Inferior parietal cortex (tissue), 1 donor: ENCODE results near the gene CEP170.
"Not testable (repeated sequence)": the region's sequence is repeated elsewhere in the genome, so short reads cannot be mapped to it uniquely, and the experiment has no call there.

Experiments used
- DNase-seq: peaks from one replicate; pipeline ENCODE4 v3.0.0-alpha.2; 2016; ENCODE audit errors: extremely low spot score

Gene CEP170

DNA sequence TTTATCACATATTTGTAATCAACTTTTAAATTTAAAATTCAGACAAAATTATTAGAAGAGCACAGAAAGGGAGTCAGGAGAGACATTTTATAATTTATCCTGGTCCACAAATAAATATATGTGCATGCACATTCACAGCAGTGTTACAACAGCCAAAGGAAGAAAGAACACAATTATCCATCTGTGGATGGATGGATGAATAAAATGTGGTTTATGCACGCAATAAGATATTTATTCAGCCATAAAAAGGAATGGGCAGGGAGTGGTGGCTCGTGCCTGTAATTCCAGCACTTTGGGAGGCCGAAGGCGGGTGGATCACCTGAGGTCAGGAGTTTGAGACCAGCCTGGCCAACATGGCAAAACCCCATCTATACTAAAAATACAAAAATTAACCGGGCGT, 77.3 kb downstream of the CEP170 start:
- not testable (repeated sequence) for DNase-seq

DNA sequence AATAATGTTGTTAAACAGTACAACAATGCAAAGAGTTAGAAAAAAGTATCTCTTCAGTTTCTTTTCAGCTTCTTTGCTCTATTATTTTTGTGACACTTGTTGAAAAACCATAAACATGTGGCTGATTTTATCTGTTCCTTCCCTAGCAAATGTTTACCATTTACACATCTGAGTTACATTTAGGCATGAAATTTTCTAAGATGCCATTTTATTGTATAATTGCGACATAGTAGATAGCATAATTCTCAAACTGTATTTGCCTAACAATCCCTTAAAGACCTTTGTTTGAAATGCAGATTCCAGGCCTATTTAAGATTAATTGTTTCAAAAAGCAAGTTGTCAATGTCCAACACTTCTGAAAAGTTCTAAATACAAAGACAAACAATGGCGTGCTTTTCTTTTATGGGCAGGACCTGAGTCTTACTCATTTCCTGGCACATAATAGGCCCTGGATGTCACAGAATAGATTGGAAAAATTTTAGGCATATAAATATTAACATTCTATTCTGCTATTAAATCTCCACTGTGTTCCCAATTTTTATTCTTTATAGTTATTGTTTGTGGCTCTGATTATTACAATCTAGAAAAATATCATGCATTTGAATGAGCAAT, 81.2 kb downstream of the CEP170 start:
- not testable (repeated sequence) for DNase-seq

DNA sequence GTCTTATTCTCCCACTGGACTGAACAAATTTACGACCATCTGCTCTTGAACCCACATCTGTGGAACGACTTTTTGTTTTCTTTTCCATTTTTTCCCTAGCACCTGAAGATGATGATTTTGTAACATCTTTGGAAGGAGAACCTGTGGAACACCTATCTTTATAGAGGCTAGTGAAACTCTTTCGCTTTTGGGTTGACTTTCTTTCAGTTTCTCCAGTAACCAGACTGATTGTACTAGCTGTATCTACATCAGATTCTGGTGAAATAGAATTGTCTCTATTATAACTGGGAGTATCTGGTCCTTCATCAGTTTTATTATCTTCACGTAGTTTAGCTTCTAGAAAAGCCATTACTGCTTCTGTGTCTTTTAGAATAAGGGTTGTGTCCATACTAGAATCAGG, 90.2 kb downstream of the CEP170 start:
- not testable (repeated sequence) for DNase-seq

DNA sequence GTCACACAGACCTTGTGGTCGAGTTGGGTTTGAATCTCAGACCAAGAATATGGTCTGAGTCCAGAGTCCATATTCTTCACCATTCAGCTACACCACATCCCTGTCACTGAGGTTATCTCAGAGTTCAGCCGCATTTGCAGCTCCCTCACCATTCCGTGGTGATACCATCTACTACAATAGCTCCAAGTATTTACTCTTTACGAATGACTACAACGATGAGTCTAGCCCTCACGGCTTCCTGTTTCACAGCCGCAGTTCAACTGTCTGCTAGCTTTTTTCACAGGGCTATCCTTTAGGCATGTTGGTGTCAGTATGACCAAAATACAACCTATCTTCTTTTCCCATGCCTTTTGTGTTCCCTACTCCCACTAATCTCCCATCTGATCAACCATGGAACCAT, 104.2 kb downstream of the CEP170 start:
- not testable (repeated sequence) for DNase-seq

DNA sequence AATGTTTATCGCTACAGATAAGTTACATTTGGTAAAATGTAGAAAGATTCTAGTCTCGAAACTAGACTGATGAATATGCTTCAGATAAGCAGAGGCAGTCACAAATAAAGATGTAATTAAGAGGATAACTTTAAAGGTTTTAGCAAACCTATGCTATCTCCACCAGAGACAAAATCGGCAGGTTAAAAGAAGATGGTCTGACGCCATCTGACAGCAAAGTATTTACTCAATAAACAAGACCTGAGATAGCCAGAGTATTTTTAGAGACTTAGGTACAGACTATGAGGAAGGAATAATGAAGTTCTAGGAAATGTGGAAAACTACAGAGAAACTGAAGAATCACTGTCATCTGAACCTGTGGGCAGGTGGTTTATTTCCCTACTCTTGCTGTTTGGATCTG, 106.0 kb downstream of the CEP170 start:
- DNase-seq: not testable (repeated sequence)

DNA sequence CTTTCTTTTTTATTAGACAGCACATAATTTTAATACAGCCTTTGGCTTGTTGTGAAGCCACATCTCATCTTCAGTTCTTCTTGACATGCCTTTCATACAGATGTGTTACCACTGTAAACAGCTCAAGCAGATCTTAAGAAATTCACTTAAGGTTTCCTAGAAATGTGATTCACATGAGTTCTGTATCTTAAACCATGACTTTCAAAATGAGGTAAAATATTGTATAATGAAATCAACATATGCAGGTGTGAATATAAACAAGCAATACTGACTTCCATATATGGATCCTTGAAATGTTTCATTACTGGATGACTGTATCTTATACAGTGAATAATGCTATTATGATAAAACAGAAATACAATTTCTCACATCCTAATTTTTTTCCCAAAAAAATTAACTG, 107.7 kb downstream of the CEP170 start:
- not testable (repeated sequence) for DNase-seq

DNA sequence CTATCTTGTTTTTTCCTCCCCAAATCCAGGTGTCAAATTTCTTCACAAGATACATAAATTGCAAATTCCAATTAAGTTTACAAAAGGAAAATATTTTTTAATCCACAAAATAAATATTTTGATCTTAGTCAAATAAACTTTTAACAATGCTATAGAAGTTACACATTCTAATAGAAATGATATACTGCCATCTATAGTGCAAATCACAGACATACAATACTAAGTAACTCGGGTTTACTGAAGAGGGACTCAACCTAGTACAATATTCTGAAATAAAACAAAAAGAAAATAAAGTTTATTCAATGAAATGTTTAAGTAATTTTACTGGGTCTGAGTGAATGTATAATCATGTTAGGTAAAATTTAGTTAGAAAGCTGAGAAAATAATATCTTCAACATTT, 114.6 kb downstream of the CEP170 start:
- DNase-seq: not testable (repeated sequence)

DNA sequence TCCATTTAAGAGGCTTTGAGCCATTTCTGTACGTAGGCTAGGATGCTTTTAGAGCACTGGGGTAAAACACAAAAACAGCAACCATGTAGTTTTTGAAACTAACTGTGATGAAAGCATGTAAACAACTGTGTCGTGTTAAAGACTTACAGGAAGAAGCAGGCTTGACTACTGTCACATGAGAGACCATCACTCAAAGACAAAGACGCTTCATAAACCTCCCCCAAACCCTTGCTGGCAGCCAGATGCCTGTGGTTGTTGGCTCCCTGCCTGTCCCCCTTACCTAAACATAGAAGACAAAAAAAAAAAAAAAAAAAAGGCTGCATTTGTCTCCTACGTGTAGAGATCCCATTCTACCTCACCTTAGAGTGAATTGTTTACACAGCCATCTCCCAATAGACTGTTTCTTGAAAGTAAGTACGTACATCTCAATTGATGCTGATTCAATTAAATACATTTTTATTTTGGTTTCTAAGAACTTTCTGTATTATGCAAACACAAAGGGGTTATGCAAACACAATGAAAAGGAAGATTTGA, 132.1 kb downstream of the CEP170 start:
- not testable (repeated sequence) for DNase-seq

DNA sequence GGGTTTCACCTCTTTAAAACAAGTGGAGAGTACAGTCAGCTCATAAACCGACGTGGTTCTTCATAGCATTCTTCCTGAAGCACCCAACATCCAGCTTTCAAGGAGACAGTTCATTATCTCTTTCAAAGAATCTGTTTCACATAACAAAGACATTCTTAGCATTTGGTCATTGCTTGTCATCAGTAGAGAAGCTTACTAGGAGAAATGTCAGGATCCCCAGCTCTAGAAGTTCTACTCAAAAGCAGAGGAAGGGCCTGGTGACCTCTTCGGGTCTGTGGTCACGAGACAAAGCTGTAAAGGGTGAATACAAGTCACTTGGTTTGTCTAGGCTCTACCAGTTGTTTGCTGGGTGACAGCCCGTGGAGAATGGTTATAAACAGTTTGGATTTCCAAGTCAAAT, 133.1 kb downstream of the CEP170 start:
- DNase-seq: not testable (repeated sequence)

DNA sequence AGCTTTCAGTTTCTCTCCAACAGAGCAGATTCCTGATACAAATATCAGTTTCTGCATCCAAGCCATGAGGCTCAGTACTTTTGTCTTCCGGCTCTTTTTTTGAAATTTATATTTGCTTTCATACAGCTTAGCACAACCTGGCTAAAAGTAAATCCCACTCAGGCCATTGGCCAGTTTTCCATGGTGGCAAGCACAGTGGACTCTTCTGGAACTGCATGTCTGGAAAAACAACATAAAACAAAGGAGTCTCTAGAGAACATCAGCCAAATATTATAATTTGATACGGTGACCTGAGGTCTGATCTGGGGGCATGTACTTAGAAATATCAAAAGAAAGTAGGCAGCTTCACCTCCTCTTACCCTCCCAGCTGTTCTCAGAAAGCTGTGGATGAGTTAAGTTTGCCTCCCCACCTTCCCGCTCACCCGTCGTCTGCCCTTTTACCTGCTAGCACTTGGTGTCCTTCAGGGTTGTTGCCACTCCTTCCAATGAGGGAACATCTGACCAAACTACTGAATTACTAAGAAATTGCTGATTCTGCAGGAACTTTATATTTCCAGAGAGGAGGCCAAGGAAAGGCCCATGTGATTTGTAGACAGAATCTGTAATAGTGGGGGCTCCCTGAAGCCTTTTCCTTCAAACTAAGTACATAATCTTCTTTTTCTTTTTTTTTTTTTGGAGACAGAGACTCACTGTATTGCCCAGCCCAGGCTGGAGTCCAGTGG, 136.3 kb downstream of the CEP170 start:
- DNase-seq: not testable (repeated sequence)

DNA sequence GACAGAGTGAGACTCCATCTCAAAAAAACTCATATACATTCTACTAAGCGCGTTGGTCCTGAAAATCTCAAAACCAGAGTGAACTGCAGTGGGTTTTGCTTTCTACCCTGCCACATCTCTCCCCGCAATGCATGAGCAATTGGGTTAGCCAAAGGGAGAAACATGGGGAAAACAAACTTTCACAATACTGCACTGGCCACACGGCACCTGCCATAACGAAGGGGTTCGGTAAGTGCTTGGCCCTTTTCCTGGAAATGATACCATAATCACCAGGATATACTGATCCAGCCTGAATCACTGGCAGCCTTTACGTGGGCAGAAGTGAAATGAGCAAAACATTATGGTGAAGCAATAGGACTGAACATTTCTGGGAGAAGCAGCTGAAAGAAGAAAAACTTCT, 138.9 kb downstream of the CEP170 start:
- not testable (repeated sequence) for DNase-seq

DNA sequence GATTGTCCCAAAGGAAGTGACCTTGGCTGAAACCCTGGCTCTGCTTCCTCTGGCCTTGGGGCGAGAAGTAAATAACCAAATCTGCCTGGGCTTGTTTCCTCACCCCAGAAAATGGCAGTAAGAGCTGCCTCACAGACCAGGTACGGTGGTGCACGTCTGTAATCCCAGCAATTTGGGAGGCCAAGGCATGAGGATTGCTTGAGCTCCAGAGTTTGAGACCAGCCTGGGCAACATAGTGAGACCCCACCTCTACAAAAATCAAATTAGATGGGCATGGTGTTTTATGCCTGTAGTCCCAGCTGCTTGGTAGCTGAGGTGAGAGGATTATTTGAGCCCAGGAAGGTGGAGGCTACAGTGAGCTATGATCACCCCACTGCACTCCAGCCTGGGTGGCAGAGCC, 140.3 kb downstream of the CEP170 start:
- not testable (repeated sequence) for DNase-seq

DNA sequence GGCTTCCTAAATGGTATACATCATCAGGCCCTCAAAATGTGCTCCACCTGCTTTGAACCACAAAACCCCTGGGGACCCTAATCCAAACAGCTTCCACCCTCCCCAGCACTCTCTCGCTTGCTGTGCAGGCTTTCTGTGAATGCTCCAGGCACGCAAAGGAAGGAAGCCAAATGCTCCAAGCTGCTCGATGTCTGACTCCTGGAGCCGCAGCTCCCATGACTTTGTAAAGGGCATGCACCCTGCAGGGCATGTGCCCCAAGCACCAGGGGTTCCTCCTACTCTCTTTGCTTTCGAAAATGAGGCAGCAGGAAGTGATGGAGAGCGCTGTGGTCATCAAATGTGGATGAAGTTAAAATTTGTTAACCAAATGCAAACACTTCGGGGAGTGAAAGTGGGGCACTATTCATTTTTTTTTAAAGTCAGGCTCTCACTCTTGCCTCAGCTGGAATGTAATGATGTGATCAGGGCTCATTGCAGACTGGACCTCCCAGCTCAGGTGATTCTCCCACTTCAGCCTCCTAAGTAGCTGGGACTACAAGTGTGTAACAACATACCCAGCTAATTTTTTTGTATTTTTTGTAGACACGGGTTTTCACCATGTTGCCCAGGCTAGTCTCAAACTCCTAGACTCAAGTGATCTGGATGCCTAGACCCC, 140.9 kb downstream of the CEP170 start:
- not testable (repeated sequence) for DNase-seq

DNA sequence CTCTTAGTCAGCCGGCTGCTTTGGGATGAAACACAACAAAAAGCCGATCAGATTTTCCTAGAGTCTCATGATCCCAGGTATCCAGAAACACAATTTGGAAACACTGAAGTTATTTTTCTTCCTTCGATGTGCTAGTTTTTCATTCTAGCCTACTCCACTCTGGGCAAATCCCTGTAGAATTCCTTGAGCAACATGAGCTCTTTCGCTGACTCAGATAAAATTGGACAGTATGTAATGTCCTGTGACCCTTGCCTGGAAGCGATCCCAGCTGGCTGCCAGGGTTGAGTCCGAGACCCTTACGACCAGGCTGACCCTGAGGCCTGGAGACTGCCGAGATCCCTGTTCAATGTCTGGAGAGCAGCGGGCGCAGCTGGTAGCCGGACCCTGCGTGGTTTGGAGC, 147.9 kb downstream of the CEP170 start:
- not testable (repeated sequence) for DNase-seq

DNA sequence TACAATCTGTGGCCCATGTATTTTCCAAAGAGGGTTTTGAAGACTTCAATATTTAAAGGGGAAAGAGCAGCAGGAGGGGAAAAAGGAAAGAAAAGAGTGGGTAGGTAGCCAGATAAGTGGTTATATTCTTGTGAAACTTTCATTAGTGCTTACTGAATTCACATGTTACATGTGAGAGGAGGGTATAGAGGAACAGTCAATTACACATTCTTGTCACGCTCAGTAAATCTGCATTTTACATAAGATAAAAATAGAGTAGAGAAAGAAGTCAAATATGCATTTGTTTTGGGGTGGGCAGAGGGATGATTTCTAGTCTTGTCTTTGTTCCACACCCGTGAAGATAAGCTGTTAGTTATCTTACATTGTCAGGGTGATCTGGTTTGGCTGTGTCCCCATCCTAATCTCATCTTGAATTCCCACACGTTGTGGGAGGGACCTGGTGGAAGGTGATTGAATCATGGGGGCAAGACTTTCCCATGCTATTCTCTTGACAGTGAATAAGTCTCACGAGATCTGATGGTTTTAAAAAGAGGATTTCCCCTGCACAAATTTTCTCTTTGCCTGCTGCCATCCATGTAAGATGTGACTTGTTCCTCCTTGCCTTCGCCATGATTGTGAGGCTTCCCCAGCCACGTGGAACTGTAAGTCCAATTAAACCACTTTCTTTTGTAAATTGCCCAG, 149.3 kb downstream of the CEP170 start:
- not testable (repeated sequence) for DNase-seq

DNA sequence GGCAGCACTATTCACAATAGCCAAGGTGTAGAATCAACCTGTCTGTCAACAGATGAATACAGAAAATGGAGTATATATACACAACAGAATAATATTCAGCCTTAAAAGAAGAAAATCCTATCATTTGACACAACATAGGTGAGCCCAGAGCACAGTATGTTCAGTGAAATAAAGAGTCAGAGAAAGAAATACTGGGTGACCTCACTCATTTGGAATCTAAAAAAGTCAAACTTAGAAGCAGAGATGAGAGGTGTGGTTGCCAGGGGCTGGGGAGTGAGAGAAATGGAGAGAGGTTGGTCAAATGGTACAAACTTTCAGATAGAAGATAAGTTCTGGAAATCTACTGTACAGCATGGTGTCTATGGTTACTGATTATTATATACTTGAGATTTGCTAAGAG, 150.0 kb downstream of the CEP170 start:
- DNase-seq: not testable (repeated sequence)

DNA sequence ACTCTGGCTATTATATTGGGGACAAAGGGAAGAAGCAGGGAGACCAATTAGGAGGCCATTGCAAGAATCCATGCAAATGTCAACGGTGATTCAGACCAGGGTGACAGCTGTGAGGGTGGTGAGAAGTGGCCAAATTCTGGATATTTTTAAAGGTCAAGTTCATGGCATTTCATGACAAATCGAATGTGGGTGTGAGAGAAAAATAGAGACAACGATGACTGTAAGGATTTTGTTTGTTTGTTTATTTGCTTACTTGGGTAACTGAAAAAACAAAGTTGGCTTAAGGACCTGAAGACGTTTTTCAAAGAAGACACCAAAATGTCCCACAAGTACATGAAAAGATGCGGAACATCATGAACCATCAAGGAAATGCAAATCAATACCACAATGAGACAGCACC, 150.6 kb downstream of the CEP170 start:
- not testable (repeated sequence) for DNase-seq

DNA sequence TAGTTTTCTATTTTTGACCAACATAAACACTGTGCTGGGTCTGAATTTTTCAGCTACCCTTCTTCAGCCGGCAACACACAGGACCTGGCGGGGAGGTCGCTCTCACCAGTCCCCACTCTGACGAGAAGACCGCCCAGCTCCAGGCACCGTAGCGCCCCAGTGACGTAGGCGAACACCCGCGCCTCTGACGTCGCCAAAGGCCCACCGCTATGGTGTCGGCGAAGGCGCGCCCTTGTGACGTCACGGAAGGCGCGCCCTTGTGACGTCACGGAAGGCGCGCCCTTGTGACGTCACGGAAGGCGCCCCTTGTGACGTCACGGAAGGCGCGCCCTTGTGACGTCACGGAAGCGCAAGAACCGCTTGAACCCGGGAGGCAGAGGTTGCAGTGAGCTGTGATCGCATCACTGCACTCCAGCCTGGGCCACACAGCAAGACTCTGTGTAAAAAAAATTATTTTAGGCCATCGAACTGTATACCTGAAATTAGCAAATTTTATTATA, 153.5 kb downstream of the CEP170 start:
- peak; percentile 39 for DNase-seq

DNA sequence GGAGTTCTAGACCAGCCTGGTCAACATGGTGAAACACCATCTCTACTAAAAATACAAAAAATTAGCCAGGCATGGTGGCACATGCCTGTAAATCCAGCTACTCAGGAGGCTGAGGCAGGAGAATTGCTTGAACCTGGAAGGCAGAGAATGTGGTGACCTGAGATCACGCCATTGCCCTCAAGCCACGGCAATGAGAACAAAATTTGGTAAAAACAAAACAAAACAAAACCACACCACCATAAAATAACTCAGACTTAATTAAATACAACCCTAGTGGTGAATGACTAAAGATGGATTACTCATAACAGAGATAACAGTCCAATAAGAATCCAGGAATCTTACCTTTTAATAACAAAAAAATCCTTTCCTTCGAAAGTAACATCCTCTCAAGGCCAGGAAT, 167.7 kb downstream of the CEP170 start:
- not testable (repeated sequence) for DNase-seq
